ENCODE measurements around the gene GSTP1. TPM values are rescaled to one million over a fixed set of nuclear protein-coding genes. Genes with fewer than 3 reads are reported as not detected.

The GSTP1 gene
- total and polyA plus RNA-seq, 9 of the 15 experiments (the other 6 are each of a cell fraction or from before 2014, with no cell fraction given) = 592 to 2,150 (median 1,204) TPM

GRCh38 chr11:67583247-67584204 lies at the start of gene GSTP1 (continued):
- TF ChIP-seq HOMEZ (CRISPR knock-in tag; IDR thresholded peaks at IDR 0.05) (no peak), ZNF124 (CRISPR knock-in tag; IDR thresholded peaks at IDR 0.05) (no peak), OTX1 (CRISPR knock-in tag; IDR thresholded peaks at IDR 0.05) (no peak), MIER1 (IDR thresholded peaks at IDR 0.05; ENCODE audit: low read depth) (no peak), MAFG (tag; conservative IDR thresholded peaks at IDR 0.05) (peak; percentile 74), NCOA4 (IDR thresholded peaks at IDR 0.05; ENCODE audit: partially characterized antibody) (no peak), NUFIP1 (IDR thresholded peaks at IDR 0.05; ENCODE audit: partially characterized antibody) (no peak), PHB (CRISPR knock-in tag; IDR thresholded peaks at IDR 0.05) (no peak), ZNF586 (CRISPR knock-in tag; conservative IDR thresholded peaks at IDR 0.05) (no peak), FOXK2 (conservative IDR thresholded peaks at IDR 0.05 in 1 of 2, IDR thresholded peaks at IDR 0.05 in 1 of 2; ENCODE audit: low read depth in 2 of 2) (peak; percentile 45 to 54; a peak in 1 of 4 replicates), ZNF408 (CRISPR knock-in tag; IDR thresholded peaks at IDR 0.05; ENCODE audit: low read depth) (no peak), PHF21A (IDR thresholded peaks at IDR 0.05; ENCODE audit: borderline replicate concordance, low read depth) (no peak), ETV1 (tag; conservative IDR thresholded peaks at IDR 0.05; ENCODE audit: low read depth) (no peak), MTA2 (IDR thresholded peaks at IDR 0.05; ENCODE audit: low read depth) (no peak), PCBP1 (IDR thresholded peaks at IDR 0.05; ENCODE audit: low read depth, low read length, poor library complexity, severe bottlenecking) (peak; percentile 38), ASH1L (IDR thresholded peaks at IDR 0.05; ENCODE audit: borderline replicate concordance, low read depth, partially characterized antibody) (no peak), MAZ (CRISPR knock-in tag; conservative IDR thresholded peaks at IDR 0.05 in 1 of 2, IDR thresholded peaks at IDR 0.05 in 1 of 2) (peak; percentile 68 to 84), NR3C1 (CRISPR knock-in tag; IDR thresholded peaks at IDR 0.05) (no peak), EP400 (IDR thresholded peaks at IDR 0.05) (peak; percentile 63), JUND (IDR thresholded peaks at IDR 0.05; ENCODE audit: borderline replicate concordance, low read depth, low read length) (peak; percentile 81), JUND (tag; IDR thresholded peaks at IDR 0.05; ENCODE audit: borderline replicate concordance, low read depth, low read length) (no peak; the same call in 2 of the 3 replicates), CBX3 (IDR thresholded peaks at IDR 0.05; ENCODE audit: borderline replicate concordance in 1 of 2, low read length in 2 of 2) (no peak)
- TF ChIP-seq, protein P1, sequence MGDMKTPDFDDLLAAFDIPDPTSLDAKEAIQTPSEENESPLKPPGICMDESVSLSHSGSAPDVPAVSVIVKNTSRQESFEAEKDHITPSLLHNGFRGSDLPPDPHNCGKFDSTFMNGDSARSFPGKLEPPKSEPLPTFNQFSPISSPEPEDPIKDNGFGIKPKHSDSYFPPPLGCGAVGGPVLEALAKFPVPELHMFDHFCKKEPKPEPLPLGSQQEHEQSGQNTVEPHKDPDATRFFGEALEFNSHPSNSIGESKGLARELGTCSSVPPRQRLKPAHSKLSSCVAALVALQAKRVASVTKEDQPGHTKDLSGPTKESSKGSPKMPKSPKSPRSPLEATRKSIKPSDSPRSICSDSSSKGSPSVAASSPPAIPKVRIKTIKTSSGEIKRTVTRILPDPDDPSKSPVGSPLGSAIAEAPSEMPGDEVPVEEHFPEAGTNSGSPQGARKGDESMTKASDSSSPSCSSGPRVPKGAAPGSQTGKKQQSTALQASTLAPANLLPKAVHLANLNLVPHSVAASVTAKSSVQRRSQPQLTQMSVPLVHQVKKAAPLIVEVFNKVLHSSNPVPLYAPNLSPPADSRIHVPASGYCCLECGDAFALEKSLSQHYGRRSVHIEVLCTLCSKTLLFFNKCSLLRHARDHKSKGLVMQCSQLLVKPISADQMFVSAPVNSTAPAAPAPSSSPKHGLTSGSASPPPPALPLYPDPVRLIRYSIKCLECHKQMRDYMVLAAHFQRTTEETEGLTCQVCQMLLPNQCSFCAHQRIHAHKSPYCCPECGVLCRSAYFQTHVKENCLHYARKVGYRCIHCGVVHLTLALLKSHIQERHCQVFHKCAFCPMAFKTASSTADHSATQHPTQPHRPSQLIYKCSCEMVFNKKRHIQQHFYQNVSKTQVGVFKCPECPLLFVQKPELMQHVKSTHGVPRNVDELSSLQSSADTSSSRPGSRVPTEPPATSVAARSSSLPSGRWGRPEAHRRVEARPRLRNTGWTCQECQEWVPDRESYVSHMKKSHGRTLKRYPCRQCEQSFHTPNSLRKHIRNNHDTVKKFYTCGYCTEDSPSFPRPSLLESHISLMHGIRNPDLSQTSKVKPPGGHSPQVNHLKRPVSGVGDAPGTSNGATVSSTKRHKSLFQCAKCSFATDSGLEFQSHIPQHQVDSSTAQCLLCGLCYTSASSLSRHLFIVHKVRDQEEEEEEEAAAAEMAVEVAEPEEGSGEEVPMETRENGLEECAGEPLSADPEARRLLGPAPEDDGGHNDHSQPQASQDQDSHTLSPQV (IDR thresholded peaks at IDR 0.05) = peak; percentile 18
